Stimulated activated CD4-positive, alpha-beta T cell treated with anti-CD3 and anti-CD28 coated beads, TNF-alpha, amount 100 ng/mL, for 1 hour (primary cell): ENCODE results near the gene PATJ.

Experiments used
- DNase-seq, 3 donors: peaks; one replicate each; pipeline ENCODE4 v3.0.0-alpha.2; 2020; ENCODE audit warnings: low read depth in 3 of 3, low spot score in 1 of 3

The PATJ gene

GRCh38 chr1:61981870-61982660 is 239.8 kb downstream of the PATJ start:
- no peak for DNase-seq

DNA sequence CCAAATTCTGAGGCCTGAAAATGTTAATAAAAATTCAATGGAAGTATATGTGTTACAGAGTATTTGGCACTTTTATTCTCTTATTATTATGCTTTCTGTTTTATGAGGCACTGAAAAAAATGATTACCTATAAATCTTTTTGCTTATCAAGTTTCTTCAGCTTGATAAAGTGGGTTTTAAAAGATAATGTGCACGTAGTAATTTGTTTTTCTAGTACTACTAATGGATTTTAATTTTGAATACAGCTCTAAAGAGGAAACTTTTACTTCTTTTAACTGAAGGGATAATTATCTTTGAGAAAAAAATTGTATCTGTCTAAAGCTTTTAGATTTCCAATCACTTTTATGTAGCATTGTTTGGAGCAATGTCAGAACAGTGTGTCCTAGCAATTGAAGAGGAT is 241.0 kb downstream of the PATJ start:
- DNase-seq, result no peak

GRCh38 chr1:61992257-61992656 is 250.0 kb downstream of the PATJ start:
- DNase-seq, result no peak

DNA sequence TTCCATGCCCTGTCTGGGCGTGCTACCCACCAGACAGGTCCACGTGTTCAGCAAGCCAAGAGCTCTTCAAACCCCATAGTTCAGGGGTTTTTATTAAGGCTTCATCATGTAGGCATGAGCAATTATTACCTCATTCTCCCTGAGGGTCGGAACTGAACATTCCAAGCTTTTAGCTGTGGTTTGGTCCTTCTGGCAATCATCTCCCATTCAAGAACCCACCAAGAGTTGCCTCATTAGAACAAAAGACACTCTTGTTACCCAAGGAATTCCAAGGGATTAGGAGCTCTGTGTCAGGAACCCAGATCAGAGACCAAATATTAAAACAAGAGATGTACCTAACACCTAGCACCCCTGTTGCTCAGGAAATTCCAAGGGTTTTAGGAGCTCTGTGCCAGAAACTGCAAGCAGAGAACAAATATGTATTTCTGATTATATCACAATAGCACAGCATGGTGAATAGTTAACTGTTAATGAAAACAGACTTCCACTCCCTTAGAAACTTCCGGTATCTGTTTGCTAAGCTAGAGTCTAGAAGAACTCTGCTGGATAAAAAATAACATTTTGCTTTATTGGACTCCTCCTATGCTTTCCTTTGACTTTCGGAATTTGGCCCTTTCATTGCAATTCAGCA is 251.2 kb downstream of the PATJ start:
- DNase-seq, result no peak

DNA sequence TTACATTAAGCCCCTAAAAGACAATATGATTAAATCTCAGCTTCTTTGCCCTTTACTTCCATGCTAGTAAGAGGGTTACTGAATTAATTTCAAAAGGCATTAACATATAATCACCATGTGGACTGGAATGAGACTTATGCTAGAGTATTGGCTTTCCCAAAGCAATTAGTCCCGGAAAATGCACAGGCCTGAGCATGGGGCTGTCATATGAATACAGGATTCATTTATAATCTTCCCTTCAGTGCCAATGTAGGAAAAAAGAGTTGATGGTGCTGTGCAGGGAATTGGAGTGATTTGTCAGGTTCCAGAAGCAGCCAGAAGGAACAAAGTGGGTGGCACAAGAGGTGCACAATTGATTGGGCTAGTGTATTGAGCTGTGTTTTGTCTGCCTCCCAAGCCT is 253.4 kb downstream of the PATJ start:
- no peak for DNase-seq

DNA sequence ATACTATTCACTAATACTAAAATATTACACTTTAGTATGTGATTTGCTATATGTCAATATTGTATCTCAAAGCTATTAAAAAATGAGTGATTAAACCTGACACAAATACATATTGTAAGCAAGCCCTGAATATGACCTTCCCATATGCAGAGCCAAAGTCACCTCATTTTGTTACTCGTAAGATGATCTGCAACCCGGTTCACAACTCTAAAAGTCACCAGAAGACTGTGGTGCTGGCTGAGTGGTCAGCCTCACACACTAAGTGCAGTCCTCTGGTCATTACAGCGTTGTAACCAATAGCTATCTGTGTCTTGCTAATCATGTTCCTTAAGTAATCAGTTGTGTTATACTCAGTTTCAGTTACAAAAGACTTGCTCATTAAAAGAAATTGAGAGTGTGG is 254.8 kb downstream of the PATJ start:
- no peak for DNase-seq

DNA sequence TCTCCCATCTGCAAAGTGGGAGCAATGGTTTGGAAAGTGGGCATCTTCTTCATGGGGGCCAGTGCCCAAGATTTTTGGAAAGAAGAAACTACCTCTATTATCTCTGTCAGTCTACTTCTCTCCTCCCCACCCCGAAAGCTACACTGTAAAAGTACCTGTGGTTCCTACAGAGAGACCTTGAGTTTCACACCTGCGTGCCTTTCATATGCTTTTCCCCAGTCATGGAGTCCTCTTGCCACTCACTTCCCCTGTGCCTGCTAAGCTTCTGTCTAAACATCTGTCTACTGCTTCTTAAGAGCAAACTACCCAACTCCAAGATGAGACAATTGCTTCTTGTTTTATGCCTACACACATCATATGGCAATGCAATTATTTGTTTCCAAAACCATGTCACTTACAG is 261.5 kb downstream of the PATJ start:
- DNase-seq, result no peak

- no peak for DNase-seq
Observed at GRCh38 chr1:62006690-62007089, 264.4 kb downstream of the PATJ start.

- no peak for DNase-seq
Observed at GRCh38 chr1:62011006-62011405, 268.7 kb downstream of the PATJ start.

- DNase-seq, result no peak
Observed at GRCh38 chr1:62012095-62012494, 269.8 kb downstream of the PATJ start.

DNA sequence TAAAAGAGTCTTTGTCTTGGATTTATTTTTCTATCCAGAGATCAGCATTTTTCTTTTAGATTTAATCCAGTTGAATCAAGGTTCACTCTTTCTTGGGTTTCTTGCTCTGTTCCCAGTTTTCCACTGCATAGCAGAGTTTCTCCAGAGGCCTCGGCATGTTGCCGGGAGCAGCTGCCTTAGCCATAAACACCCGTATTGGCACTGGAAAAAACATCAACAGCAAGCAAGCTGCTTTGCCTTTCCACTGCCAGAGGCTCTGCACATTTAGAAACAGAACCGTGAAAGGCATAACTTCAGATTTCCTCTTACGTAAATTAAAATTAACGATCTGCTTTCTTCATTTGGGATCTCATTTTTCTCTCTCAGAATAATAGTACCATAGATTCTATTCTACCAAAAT is 270.6 kb downstream of the PATJ start:
- no peak for DNase-seq

- no peak for DNase-seq
Observed at GRCh38 chr1:62013264-62013663, 271.0 kb downstream of the PATJ start.

DNA sequence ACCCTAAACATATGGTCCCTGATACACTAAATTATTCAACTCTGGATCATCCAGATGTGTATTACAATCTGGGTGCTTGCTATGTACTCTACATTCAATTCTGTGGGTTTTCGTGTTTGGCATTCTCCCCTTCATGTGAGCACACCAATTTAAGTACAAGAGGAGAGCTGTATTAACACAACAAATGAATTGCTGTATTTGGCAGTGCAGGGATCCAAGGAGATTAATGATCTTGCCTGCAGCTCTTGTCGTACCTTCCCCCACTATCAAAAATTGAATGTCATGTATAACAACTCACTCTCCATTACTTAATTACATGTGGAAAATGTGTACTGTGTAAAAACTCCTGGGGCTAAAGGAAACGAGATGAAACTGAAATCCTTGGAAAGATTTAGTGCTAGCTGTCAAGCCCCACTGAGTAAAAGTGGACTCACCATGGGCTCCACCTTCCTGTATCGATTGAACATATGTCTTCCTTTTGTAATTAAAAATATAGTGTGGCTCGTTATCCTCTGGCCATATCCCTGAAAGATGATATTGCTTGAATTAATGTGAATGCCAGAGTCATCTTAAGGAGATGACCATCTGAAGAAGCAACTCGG is 280.2 kb downstream of the PATJ start:
- no peak for DNase-seq

GRCh38 chr1:62024690-62025089 is 282.4 kb downstream of the PATJ start:
- DNase-seq, result no peak

DNA sequence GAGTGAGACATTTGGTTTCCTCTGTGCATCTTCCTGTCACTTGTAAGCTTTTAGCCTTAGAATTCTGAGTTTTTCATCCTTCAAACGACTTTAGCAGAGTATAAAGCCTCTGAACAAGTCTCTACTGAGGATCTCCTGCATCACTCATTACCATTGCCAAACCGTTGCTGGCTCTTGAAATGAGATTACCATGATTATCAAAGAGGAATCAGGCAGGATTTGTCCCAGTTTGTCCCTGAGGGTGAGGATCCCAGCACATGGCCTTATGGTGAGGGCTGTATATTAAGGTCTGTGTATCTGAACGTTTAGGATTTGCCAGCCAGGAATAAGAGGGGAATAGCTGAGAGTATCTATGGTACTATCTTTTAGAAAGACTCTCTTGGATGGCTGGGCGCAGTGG is 282.9 kb downstream of the PATJ start:
- no peak for DNase-seq

GRCh38 chr1:62025892-62026291 is 283.6 kb downstream of the PATJ start:
- no peak for DNase-seq

GRCh38 chr1:62029704-62030103 is 287.4 kb downstream of the PATJ start:
- DNase-seq, result no peak

DNA sequence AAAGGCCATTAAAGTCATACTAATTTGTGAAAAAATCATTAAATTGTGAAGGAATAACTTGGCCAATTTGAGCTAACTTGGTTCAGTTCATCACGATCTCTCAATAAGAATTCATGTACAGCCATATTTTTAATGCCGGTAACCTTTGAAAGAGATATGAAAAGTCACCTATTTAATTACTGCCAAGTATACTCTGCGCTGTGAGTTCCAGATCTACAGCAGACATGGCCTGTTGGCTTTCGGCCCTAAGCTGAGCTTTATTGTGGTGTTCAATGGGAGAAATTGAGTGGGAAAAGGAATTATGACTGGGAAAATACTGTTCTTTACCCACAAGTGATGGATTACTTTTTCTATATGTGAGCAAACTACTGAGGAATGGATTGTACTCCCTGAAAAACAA is 292.5 kb downstream of the PATJ start:
- DNase-seq, result no peak

GRCh38 chr1:62037274-62037673 is 295.0 kb downstream of the PATJ start:
- DNase-seq, result no peak

- DNase-seq, result no peak
Observed at GRCh38 chr1:62038594-62039284, 296.5 kb downstream of the PATJ start.

DNA sequence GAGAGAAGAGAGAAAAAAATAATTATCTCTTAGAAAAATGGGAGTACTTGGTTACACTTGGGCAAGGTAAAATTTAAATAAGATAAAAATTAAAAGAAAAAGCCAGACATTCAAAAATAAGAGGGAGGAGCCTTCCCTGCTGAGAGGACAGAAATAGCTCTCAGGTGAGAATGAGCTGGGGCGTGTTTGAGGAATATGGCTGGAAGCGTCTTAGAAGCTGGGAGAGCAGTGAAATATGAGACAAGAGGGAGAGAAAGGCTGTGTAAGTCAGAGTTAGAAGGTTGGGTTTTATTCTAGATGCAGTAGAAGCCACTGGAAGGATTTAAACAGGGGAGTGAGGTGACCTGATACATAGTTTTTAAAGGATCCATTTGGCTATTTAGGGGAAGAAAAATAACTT is 298.2 kb downstream of the PATJ start:
- DNase-seq, result no peak

- DNase-seq, result no peak
Observed at GRCh38 chr1:62040973-62041372, 298.7 kb downstream of the PATJ start.
